GM19452 (cell line): ENCODE results near the gene SERTAD1.
"Not testable (repeated sequence)": the region's sequence is repeated elsewhere in the genome, so short reads cannot be mapped to it uniquely, and the experiment has no call there.

ENCODE experiments used
- ATAC-seq: cut with Tn5 transposase; IDR thresholded peaks from one replicate; pipeline ENCODE4 v1.9.1; 2021; ENCODE audit not compliant: unreplicated experiment

Gene SERTAD1, protein sequence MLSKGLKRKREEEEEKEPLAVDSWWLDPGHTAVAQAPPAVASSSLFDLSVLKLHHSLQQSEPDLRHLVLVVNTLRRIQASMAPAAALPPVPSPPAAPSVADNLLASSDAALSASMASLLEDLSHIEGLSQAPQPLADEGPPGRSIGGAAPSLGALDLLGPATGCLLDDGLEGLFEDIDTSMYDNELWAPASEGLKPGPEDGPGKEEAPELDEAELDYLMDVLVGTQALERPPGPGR

DNA sequence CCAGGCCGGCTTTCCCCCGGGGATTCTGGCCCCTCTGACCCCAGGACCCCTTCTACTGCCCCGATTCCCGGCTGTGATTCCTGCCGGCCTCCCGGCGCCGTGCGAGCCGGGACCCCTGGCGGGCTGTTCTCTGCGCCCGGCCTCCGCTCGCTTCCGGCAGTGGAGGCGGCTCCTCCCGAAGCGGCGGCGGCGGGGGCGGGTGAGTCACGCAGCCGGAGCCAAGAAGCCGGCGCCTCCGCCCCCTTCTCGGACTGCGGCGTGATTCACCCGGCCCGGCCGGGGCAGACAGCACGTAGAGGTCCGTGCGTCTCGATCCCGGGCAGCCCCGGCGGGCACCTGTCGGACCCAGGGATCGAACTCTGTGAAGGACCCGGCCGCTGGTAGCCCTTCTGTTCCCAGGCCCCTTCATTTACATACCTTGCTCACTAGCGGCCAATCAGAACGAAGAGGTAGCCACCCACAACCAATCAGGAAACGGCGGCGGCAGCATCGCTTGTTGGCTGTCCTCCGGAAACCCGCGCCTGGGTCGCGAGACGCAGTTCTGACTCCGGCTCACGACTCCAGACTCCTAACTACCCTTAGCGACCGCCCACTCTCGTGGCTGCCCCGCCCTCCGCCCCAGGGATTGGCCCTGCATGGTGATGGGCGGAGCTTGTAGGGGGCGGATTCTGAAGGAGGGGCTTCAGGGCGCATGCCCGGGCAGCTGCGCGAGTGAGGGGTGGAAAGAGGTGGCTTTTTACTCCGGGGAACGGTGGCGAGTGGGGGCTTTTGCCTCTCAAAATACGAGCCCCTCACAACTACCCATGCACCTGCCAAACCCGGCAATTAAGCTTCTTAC is at the start of gene SERTAD1:
SERTAD1 (minus strand) TSS at position 543 of the 838 bp plus-strand sequence. CDS start 2,446 bp downstream, outside the sequence.
- peak; percentile 85 for ATAC-seq

DNA sequence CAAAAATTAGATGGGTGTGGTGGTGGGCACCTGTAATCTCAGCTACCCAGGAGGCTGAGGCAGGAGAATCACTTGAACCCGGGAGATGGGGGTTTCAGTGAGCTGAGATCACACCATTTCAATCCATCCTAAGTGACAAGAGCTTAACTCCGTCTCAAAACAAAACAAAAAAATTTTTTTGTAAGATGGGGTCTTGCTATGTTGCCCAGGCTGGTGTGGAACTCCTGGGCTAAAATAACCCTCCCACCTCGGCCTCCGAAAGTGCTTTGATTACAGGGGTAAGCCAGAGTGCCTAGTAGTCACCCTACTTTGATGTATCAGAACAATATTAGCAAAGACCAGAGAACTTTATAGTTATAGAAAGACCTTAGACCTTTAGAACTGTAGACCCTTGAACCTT is 48.9 kb upstream of the SERTAD1 start:
- ATAC-seq: no peak

DNA sequence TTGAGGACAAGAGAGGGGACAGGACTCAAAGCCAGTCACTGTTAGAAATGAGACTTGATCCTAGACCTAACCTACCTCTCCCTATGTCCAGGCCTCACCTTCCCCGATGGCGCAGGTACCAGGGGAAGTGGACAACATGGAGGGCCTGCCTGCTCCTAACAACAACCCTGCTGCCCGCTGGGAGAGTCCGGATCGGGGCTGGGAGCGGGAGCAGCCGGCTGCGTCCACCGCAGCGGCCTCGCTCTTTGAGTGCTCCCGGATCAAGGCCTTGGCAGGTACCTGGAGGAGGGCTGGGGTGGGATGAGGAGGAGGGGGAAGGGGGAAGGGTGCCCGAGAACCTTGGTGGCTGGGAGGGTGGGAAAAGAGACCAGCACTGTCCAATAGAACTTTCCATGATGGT is 46.7 kb upstream of the SERTAD1 start:
- no peak for ATAC-seq

DNA sequence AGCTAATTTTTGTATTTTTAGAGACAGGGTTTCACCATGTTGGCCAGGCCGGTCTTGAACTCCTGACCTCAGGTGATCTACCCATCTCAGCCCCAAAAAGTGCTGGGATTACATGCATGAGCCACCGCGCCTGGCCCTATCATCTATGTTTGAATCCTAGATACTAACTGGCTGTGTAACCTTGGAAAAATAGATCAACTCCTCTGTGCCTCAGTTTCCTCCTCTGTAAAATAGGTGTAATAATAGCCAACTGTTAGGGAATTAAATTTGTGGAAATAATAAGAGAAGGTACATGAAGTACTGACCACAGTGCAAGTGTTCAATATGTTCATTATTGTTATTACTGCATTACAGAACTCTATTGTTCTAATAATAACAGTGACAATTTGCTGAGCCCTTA is 45.3 kb upstream of the SERTAD1 start:
- no peak for ATAC-seq

DNA sequence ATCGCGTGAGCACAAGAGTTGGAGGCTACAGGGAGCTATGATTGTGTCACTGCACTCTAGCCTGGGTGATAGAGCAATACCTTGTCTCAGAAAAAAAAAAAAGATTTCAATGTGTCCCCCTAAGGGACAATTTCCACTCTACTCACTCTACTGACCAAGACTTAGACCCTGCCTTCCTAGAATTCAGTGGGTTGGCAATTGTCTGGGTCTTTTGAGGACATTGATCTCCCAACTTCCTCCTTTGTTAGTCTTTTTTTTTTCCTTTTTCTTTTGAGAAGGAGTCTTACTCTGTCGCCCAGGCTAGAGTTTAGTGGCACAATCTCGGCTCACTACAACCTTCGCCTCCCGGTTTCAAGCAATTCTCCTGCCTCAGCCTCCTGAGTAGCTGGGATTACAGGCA is 43.2 kb upstream of the SERTAD1 start:
- no peak for ATAC-seq

DNA sequence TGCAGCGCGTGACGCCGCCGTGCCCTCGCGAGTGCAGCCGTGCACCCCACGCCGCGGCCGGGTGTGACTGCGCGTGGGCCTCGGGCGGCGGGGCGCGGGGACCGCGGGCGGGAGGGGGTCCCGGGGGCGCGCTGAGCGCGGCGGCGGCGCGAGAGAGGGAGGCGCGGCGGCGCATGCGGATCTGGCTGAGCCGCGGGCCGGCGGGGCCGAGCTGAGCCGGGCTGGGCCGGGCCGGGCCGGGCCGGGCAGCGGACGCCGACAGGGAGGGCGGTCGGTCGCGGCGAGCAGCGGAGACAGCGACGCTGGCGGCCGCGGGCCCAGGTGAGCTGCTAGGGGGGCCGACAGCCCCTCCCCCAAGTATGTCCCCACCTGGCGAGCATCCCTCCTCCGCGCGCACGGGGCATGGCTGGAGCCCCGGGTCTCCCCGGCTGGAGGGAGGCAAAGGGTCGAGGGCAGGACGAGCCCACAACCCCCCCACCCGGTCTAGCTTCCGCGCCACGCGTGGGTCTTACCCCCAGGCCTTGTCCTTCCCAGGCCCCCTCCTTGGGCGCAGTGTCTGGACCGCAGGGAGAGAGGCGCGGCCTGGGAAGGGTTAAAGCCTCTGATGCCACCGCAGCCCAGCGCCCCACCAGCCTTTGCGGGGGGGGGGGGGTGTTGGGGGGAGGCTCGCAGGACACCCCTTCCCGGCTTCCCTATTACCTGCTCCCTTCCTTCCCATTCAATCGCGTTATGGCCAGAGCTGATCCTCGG is 41.4 kb upstream of the SERTAD1 start, which contains the start of gene SPTBN4:
SPTBN4 (plus strand) TSS at position 17 of the 750 bp plus-strand sequence. CDS start 5,621 bp downstream, outside the sequence.
- ATAC-seq: no peak

DNA sequence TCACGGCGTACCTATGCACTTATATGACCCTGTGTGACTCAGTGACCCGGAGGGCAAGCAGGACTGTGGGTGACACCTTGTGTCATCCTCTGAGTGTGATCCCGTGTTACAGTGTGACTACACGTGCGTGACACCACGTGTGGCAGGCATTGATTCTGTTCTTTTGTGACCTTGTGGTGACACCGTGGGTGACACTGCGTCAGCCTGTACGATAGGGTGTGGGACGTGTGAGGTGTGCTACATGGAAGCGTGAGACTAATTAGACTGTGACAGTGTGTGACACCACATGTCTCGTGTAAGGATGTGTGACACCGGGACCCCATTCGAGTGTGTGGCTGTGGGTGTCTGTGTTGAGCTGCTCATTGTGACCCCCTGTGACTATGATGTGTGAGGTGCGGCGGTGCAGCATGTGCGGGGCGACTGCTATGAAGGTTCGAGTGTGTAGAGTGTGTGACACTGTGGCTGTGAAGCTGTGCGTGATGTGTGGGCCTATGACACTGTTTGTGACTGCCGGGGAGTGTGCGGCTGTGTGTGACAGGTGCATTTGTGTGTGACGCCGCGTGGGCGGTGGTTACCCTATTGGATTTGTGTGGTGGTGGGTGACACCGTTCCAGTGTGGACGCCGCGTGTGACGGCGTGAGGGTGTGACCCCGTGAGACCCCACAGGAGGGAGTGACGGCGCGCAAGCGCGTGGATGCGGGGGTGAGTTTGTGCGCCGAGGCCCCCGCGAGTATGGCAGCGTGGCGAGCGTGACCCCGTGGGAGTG is 40.6 kb upstream of the SERTAD1 start:
- ATAC-seq: peak; percentile 41

DNA sequence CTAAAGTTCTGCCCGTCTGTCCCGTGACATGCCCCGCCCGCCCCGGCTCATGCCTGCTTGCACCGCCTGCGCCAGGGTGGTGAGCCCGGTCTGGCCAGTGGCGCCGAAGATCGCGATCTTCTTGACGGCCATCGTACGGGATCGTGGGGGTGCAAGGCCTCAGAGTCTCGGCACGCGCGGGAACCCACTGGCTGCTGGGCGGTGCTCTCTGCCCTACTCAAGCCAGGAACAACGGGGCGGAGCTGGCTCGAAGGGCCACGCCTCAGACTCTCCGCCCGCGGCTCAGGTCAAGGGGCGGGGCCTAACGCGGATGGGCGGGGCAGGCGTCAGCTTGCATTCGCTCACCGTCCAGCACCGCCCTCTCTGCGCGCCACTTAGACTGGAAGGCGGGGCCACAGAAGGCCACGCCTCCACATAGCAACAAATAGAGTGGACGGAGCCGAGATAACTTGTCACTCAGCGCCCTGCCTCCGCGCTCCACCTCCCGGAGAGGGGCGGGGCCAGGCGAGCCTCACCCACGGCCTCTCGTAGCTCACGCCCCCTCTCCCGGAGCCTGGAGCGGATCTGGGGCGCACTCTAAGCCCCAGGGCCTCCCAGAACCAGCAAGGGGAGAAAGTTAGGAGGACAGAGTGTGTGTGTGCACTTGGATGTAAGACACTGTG is 39.9 kb upstream of the SERTAD1 start, which contains the start of gene BLVRB:
BLVRB (minus strand) TSS at position 189 of the 662 bp plus-strand sequence; CDS start at position 132, 57 bp downstream.
- ATAC-seq: peak; percentile 80

DNA sequence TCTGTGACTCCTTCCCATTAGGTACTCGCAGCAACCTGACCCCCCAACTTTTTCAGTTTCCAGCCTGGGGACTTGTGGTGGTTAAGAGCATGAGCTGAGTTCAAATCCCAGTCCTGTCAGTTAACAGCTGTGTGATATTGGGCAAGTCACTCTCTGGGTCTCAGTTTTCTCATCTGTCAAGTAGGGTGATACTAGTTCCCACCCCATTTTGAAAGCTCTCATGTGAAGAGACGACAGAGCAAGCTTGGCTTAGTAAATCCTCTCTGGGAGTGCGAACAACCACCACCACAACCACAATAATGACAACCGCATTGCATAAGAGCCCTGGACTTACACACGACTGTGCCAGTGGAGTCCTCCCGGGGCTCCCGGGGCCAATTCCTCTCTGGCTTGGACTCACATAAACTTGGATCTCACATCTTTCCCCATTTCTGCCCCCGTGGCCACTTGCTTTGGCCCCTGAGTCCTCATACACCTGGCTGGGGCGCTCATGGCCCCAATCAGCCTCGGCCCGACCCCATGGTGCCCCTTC is 39.3 kb upstream of the SERTAD1 start:
- no peak for ATAC-seq

DNA sequence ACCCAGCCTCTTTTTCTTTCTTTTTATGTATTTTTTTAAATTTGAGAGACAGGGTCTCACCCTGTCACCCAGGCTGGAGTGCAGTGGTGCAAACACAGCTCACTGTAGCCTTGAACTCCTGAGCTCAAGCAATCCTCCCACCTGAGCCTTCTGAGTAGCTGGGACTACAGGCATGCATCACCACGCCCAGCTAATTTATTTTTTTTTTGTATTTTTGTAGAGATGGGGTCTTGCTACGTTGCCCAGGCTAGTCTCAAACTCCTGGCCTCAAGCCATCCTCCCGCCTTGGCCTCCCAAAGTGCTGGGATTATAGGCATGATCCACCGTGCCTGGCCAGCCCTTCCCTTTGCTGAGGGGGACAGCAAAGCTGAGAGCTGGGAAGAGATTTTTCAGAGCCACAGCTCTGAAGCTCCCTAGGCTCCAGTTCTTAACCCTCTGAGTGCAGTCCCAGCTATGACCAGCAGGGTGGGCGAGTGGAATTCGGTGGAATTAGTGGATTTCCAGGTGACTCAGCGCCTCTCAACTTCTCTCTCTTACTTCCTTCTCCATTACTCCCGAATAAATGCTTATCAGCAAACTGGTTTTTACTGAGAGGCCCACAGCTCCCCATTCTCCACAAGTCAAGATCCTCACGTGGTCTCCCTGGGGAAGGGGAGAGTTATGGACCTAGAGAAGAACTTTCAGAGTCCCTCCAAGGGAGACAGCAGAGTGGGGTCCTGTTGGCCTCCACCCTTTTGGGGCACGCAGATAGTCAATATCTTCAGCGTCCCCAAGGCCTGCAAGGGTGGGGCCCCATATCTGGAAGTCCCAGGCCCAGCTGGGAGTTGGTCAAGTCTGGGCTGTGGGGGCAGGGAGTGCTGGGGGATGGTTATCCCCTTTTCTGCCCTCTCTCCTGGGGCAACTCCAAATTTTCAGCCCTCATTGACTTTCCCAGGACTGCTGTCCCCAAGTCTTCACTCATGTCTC is 38.5 kb upstream of the SERTAD1 start:
- no peak for ATAC-seq

DNA sequence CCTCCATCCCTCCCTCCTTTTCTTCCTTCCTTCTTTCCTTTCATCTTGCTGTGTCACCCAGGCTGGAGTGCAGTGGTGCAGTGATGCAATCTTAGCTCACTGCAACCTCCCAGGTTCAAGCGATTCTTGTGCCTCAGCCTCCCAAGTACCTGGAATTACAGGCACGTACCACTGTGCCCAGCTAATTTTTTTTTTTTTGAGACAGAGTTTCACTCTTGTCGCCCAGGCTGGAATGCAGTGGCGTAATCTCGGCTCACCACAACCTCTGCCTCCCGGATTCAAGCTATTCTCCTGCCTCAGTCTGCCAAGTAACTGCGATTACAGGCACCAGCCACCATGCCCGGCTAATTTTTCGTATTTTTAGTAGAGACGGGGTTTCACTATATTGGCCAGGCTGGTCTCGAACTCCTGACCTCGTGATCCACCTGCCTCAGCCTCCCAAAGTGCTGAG is 37.8 kb upstream of the SERTAD1 start:
- not testable (repeated sequence) for ATAC-seq

DNA sequence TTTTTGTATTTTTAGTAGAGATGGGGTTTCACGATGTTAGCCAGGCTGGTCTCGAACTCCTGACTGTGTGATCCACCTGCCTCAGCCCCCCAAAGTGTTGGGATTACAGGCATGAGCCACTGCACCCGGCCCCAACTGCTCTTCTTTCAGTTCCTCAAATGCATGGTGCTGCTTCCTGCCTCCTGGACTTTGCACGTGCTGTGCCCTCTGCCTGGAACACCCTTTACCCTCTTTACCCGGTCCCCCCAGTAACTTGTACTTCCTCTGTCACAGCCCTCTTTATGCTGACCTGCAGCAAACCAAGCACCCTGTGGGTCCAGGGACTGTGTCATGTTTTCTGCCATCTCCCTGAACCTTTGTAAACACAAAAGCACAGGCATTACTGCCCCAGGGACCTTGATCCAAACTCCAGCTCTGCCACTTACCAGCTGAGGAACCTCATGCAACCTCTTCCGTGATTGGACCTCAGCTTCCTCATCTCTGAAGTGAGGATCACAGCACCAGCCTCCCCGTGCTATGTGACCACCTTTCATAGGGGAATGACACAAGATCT is 36.0 kb upstream of the SERTAD1 start:
- ATAC-seq: no peak

DNA sequence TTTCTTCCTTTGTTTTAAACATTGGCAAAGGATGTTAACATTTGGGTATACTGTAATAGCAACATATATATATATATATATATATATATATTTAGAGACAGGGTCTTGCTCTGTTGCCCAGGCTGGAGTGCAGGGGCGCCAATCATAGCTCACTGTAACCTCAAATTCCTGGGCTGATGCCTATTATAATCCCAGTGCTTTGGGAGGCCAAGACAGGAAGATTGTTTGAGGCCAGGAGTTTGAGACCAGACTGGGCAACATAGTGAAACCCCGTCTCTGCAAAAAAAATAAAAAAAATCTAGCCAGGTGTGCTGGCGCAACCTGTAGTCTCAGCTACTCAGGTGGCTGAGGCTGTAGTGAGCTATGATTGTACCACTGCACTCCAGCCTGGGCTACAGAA is 34.4 kb upstream of the SERTAD1 start:
- no peak for ATAC-seq

DNA sequence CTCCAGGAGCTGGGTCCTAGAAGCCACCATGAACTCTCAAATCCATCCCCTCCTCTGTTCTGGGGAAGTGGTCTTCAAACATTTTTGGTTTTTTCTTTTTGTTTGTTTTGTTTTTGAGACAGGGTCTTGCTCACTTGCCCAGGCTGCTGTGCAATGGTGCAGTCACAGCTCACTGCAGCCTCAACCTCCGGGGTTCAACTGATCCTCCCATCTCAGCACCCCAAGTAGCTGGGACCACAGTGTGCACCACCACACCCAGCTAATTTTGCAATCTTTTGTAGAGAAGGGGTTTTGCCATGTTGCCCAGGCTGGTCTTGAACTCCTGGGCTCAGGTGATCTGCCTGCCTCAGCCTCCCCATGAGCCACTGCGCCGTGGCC is 32.8 kb upstream of the SERTAD1 start:
- ATAC-seq: no peak

DNA sequence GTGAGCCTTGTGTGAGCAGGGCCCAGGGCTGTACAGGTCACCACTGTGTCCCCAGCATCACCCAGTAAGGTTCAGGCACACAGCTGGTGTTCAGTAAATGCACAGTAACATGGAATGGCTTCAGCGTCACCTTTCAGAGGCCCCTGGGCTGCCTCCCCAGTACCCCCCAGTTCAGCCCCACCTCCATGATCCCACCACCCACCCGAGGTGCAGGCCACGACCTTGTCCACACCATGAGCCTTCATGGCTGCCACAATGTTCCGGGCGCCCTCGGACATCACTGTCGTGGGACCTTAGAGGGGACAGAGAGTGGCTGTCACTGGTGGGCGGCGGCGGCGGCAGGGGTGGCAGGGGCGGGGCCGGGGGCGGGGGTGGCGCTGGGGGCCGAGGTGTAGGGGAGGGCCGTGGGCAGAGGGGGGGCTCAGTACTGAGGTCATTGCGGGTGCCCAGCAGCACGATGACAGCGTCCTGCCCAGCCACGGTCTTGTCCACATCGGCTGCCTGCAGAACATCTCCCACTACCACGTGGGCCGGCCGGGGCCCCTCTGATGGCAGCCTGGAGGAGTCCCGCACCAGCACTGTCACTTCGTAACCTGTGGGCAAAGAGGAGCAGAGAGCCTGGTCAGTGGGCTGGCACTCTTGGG is 32.3 kb upstream of the SERTAD1 start:
- no peak for ATAC-seq

DNA sequence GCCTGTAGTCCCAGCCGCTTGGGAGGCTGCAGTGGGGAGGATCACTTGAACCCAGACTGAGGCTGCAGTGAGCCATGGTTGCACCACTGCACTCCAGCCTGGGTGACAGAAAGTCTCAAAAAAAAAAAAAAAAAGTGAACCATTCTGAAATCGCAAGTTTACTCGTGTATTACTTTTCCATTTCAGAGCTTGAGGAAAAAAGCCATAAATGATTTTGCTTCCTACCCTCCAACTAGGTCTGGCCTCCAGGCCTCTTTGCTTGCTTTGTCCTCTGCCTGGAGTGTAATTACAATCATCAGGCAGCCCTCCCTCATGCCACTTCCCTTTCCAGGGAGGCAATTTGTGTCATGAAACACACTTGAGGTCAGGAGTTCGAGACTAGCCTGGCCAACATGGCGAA is 31.3 kb upstream of the SERTAD1 start:
- ATAC-seq: no peak

DNA sequence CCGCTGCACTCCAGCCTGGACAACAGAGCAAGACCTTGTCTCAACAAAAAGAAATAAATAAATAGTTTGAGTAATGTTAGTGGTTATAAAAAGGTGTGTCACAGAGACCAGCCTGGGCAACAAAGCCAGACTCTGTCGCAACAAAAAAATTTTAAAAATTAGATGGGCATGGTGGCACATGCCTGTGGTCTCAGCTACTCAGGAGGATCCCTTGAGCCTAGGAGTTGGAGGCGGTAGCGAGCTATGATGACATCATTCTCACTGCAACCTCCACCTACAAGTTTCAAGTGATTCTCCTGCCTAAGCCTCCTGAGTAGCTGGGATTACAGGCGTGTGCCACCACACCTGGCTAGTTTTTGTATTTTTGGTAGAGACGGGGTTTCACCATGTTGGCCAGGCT is 28.2 kb upstream of the SERTAD1 start:
- ATAC-seq: not testable (repeated sequence)
